NT2/D1 (cell line): ENCODE measurements around the gene CCL22.

Experiments used
- DNase-seq: peaks from one replicate; pipeline ENCODE4 v3.0.0-alpha.2; 2011; ENCODE audit warnings: low read depth, low spot score
- H3K27me3 ChIP-seq: 2 replicates; pipeline ENCODE4 v1.6.0; 2011; ENCODE audit warnings: mild to moderate bottlenecking; ENCODE audit not compliant: insufficient read length, insufficient read depth
- H3K36me3 ChIP-seq: 2 replicates; pipeline ENCODE4 v1.6.1; 2011; ENCODE audit warnings: mild to moderate bottlenecking, low read length, mixed read lengths; ENCODE audit not compliant: insufficient read depth, insufficient read length
- H3K4me1 ChIP-seq: 2 replicates; pipeline ENCODE4 v1.5.1; 2011; ENCODE audit not compliant: insufficient read depth, insufficient read length
- H3K4me3 ChIP-seq: 2 replicates; pipeline ENCODE4 v1.5.1; 2011; ENCODE audit warnings: low read depth; ENCODE audit not compliant: insufficient read length
- H3K9ac ChIP-seq: 2 replicates; pipeline ENCODE4 v1.6.0; 2011; ENCODE audit warnings: low read depth; ENCODE audit not compliant: insufficient read length
- H3K9me3 ChIP-seq: 2 replicates; pipeline ENCODE4 v1.5.1; 2011; ENCODE audit warnings: mild to moderate bottlenecking, low read length; ENCODE audit not compliant: insufficient read depth
- SUZ12 ChIP-seq: IDR thresholded peaks from 2 replicates; pipeline ENCODE4 v1.6.1; 2011; ENCODE audit not compliant: insufficient read length, insufficient read depth; ENCODE audit errors: extremely low read depth
- YY1 ChIP-seq: IDR thresholded peaks from 2 replicates; pipeline ENCODE4 v1.6.1; 2011; ENCODE audit not compliant: insufficient read length, insufficient read depth
- ZNF274 ChIP-seq: IDR thresholded peaks from 2 replicates; pipeline ENCODE4 v1.6.1; 2011; ENCODE audit warnings: mild to moderate bottlenecking, low read depth, low read length

CCL22 gene

DNA sequence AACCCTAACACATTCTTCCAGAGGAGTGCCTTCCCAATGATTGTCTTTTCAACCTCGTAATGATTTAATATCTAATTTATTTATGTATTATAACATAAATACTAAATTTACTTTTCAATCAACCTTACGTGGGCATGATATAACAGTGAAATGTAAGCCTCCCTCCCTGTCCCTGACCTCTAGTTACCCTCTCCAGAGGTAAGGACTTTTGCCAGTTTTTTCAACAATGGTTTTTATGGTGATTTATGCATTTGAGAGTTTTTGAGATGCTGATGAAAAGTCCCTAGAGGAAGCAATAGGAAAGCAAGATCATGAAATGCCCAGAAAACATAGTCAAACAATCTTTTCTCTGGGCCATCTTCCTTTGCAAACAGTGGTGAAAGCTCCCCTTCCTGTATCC, 38.9 kb upstream of the CCL22 start:
- H3K4me3 ChIP-seq: no peak overlapping the region
- H3K4me1 ChIP-seq: peaks cover 12% of the 10 kb centered on the region
- no peaks in the 10 kb centered on the region for H3K9me3 ChIP-seq
- H3K27me3 ChIP-seq: no peaks in the 10 kb centered on the region
- H3K9ac ChIP-seq: no peak overlapping the region
- no peaks in the 10 kb centered on the region for H3K36me3 ChIP-seq
- no peak for TF ChIP-seq ZNF274
- no peak for TF ChIP-seq SUZ12
- no peak for TF ChIP-seq YY1
- DNase-seq: no peak

DNA sequence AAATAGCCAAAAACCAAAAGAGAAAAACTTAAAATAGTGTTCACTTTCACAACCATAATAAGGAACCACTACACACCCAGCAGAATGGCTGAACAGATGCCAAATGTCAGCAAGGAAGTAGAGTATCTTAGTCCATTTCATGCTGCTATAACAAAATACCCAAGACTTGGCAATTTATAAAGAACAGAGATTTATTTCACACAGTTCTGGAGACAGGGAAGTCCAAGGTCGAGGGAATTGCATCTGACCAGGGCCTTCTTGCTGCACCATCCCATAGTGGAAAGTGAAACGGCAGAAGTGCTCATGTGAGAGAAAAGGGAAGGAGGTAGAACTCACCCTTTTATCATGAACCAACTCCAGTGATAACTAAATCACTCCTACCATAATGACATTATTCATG, 33.8 kb upstream of the CCL22 start:
- no peaks in the 10 kb centered on the region for H3K27me3 ChIP-seq
- H3K9me3 ChIP-seq: peaks cover 7% of the 10 kb centered on the region; the same call in 1 of the 2 replicates
- no peak for DNase-seq
- H3K36me3 ChIP-seq: no peaks in the 10 kb centered on the region
- H3K4me3 ChIP-seq: no peak overlapping the region
- H3K4me1 ChIP-seq: no peaks in the 10 kb centered on the region
- TF ChIP-seq SUZ12: no peak
- TF ChIP-seq ZNF274: no peak
- no peak for TF ChIP-seq YY1
- no peak overlapping the region for H3K9ac ChIP-seq

DNA sequence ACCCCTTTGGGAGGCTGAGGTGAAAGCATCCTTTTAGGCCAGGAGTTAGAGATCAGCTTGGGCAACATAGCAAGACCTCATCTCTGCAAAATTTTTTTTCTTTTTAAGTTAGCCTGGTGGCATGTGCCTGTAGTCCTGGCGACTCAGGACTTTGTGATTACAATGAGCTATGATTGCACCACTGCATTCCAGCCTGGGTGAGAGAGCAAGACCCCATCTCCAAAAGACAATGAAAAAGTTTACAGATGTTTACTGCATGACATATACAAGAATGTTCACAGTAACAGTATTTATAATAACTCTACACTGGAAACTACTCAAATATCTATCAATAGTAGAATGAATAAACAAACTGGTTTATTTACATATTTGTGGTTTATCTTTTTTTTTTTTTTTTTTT, 33.1 kb upstream of the CCL22 start:
- Histone ChIP-seq H3K9me3 (peaks cover 7% of the 10 kb centered on the region; the same call in 1 of the 2 replicates), H3K4me1 (no peaks in the 10 kb centered on the region), H3K4me3 (no peak overlapping the region), H3K27me3 (no peaks in the 10 kb centered on the region), H3K36me3 (no peaks in the 10 kb centered on the region), H3K9ac (no peak overlapping the region)
- no peak for DNase-seq
- no peak for TF ChIP-seq YY1
- no peak for TF ChIP-seq SUZ12
- no peak for TF ChIP-seq ZNF274

DNA sequence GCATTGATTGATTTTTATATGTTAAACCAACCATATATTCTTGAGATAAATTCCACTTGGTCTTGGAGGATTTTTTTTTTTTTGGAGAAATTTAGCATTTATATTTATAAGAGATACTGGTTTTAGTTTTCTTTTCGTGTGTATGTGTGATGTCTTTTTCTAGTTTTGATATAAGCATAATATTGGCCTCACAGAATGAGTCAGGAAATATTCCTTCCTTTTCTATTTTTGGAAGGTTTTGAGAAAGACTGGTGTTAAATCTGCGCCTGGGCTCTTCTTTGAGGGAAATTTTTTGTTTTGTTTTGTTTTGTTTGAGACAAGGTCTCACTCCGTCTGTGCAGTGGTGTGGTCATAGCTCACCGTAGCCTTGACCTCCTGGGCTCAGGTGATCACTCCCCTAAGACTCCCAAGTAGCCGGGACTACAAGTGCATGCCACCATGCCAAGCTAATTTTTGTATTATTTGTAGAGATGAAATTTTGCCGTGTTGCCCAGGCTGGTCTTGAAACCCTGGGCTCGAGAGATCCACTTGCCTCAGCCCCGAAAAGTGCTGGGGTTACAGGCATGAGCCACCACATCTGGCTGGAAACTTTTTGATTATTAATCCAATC, 28.8 kb upstream of the CCL22 start:
- Histone ChIP-seq H3K4me3 (no peak overlapping the region), H3K9me3 (peaks cover 10% of the 10 kb centered on the region; the same call in 1 of the 2 replicates), H3K27me3 (no peaks in the 10 kb centered on the region), H3K9ac (no peak overlapping the region), H3K4me1 (no peaks in the 10 kb centered on the region), H3K36me3 (no peaks in the 10 kb centered on the region)
- no peak for DNase-seq
- no peak for TF ChIP-seq YY1
- TF ChIP-seq SUZ12: no peak
- TF ChIP-seq ZNF274: no peak

DNA sequence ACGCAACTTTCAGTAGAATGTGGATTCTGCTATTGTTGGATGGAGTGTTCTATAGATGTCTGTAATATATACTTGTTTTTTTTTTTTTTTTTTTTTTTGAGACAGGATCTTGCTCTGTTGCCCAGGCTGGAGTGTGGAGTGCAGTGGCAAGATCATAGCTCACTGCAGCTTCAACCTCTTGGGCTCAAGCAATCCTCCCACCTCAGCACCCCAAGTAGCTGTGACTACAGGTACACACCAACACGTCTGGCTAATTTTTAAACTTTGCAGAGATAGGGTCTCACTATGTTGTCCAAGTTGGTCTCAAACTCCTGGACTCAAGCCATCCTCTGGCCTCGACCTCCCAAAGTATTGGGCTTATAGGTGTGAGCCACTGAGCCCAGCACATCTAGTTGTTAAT, 27.2 kb upstream of the CCL22 start:
- Histone ChIP-seq H3K4me3 (no peak overlapping the region), H3K27me3 (no peaks in the 10 kb centered on the region), H3K36me3 (no peaks in the 10 kb centered on the region), H3K4me1 (no peaks in the 10 kb centered on the region), H3K9ac (no peak overlapping the region), H3K9me3 (peaks cover 7% of the 10 kb centered on the region; the same call in 1 of the 2 replicates)
- no peak for DNase-seq
- TF ChIP-seq YY1 (no peak), ZNF274 (no peak), SUZ12 (no peak)

DNA sequence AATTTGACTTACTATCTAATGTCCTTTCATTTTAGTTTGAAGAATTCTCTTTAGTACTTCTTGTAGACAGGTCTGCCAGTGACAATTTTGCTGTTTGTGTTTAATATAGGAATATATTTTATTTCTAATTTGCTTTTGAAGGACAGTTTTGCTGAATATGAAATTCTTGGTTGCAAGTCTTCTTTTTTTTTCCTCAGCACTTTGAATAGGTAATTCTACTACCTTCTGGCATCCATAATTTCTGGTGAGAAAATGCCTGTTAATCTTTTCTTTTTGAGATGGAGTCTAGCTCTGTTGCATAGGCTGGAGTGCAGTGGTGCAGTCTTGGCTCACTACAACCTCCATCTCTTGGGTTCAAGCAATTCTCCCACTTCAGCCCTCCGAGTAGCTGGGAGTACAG, 25.2 kb upstream of the CCL22 start:
- DNase-seq: no peak
- Histone ChIP-seq H3K27me3 (no peaks in the 10 kb centered on the region), H3K9ac (no peak overlapping the region), H3K4me1 (no peaks in the 10 kb centered on the region), H3K9me3 (0 out of 2 replicates have a peak, but pooled peaks cover 4% of the 10 kb centered on the region), H3K4me3 (no peak overlapping the region), H3K36me3 (no peaks in the 10 kb centered on the region)
- TF ChIP-seq YY1 (no peak), SUZ12 (no peak), ZNF274 (no peak)

DNA sequence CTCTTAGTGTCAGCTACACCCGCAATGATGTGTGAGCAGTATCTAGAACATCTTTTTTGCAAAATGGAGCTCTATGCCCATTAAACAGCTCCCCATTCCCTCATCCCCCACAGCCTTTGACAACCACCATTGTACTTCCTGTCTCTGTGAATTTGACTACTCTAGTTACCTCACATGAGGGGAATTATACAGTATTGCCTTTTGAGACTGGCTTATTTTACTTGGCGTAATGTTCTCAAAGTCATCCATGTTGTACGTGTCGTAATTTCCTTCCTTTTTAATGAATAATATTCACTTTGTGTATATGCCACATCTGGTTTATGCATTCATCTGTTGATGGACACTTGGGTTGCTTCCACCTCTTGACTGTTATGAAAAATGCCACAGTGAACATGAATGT, 23.2 kb upstream of the CCL22 start:
- 0 out of 2 replicates have a peak, but pooled peaks cover 4% of the 10 kb centered on the region for H3K9me3 ChIP-seq
- DNase-seq: no peak
- no peaks in the 10 kb centered on the region for H3K27me3 ChIP-seq
- no peak overlapping the region for H3K9ac ChIP-seq
- H3K36me3 ChIP-seq: no peaks in the 10 kb centered on the region
- TF ChIP-seq YY1: no peak
- no peak overlapping the region for H3K4me3 ChIP-seq
- no peaks in the 10 kb centered on the region for H3K4me1 ChIP-seq
